Ecto neural progenitor cell (in vitro differentiated cells): ENCODE data around the gene ZCCHC14.
"Not testable (repeated sequence)": the region's sequence is repeated elsewhere in the genome, so short reads cannot be mapped to it uniquely, and the experiment has no call there.

Source experiments
- DNase-seq: peaks from one replicate; pipeline ENCODE4 v3.0.0-alpha.2; 2018; ENCODE audit warnings: low spot score

The ZCCHC14 gene

GRCh38 chr16:87409153-87409552 lies 83.7 kb downstream of the ZCCHC14 start:
- no peak for DNase-seq

- no peak for DNase-seq
Measured at GRCh38 chr16:87407511-87408112, 85.2 kb downstream of the ZCCHC14 start.

- DNase-seq: no peak
Measured at GRCh38 chr16:87406495-87407088, 86.2 kb downstream of the ZCCHC14 start.

GRCh38 chr16:87404764-87405625 lies 87.8 kb downstream of the ZCCHC14 start:
- no peak for DNase-seq

GRCh38 chr16:87395181-87395842 lies 97.5 kb downstream of the ZCCHC14 start:
- no peak for DNase-seq

GRCh38 chr16:87393680-87394055 lies 99.2 kb downstream of the ZCCHC14 start:
- no peak for DNase-seq

GRCh38 chr16:87392821-87393679 lies 99.8 kb downstream of the ZCCHC14 start:
- DNase-seq: peak; percentile 73

- peak; percentile 98 for DNase-seq
Measured at GRCh38 chr16:87391950-87392820, 100.6 kb downstream of the ZCCHC14 start, which contains the start of gene MAP1LC3B. TSS of gene MAP1LC3B (plus strand) at chr16:87392336. CDS start at chr16:87392428, 92 bp downstream.

GRCh38 chr16:87391324-87391949 lies 101.4 kb downstream of the ZCCHC14 start:
- DNase-seq: no peak

- DNase-seq: no peak
Measured at GRCh38 chr16:87390641-87391323, 102.0 kb downstream of the ZCCHC14 start.

- not testable (repeated sequence) for DNase-seq
Measured at GRCh38 chr16:87389914-87390313, 102.9 kb downstream of the ZCCHC14 start.

GRCh38 chr16:87389245-87389644 lies 103.6 kb downstream of the ZCCHC14 start:
- DNase-seq: no peak

GRCh38 chr16:87388818-87389134 lies 104.0 kb downstream of the ZCCHC14 start:
- no peak for DNase-seq

GRCh38 chr16:87387942-87388817 lies 104.6 kb downstream of the ZCCHC14 start:
- peak; percentile 89 for DNase-seq

- not testable (repeated sequence) for DNase-seq
Measured at GRCh38 chr16:87384875-87385167, 108.0 kb downstream of the ZCCHC14 start.

- no peak for DNase-seq
Measured at GRCh38 chr16:87384162-87384874, 108.5 kb downstream of the ZCCHC14 start.

- DNase-seq: peak; percentile 97
Measured at GRCh38 chr16:87383505-87384161, 109.2 kb downstream of the ZCCHC14 start, which contains the start of gene FBXO31. TSS of gene FBXO31 (minus strand) at chr16:87383776. CDS start at chr16:87383744, 32 bp downstream.
